ENCODE results near the gene WNT6.

The WNT6 gene

GRCh38 chr2:218859556-218859987 lies at the start of gene WNT6:
WNT6 (plus strand) TSS chr2:218859805; CDS start chr2:218860038, 233 bp downstream.
- Histone ChIP-seq H3K36me3 (ENCODE audit: control insufficient read depth, low read depth, low read length) (no peaks in the 10 kb centered on the region), H3K9ac (ENCODE audit: low read length) (no peak within 1 kb of the TSS), H3K4me1 (ENCODE audit: control insufficient read depth, low read depth, low read length) (peaks cover 9% of the 10 kb centered on the region), H3K9me3 (ENCODE audit: control insufficient read depth, low read depth, low read length) (no peaks in the 10 kb centered on the region), H3K4me3 (ENCODE audit: low read length) (peak within 1 kb of the TSS; percentile 33), H3K27ac (ENCODE audit: low read length) (no peak within 1 kb of the TSS), H3K27me3 (ENCODE audit: control insufficient read depth, insufficient read depth, low read length) (peaks cover 98% of the 10 kb centered on the region)

- Histone ChIP-seq H3K27me3 (ENCODE audit: control insufficient read depth, insufficient read depth, low read length) (no peaks in the 10 kb centered on the region), H3K36me3 (ENCODE audit: control insufficient read depth, low read depth, low read length) (no peaks in the 10 kb centered on the region), H3K4me3 (ENCODE audit: low read length) (no peak overlapping the region), H3K9ac (ENCODE audit: low read length) (no peak overlapping the region), H3K4me1 (ENCODE audit: control insufficient read depth, low read depth, low read length) (peaks cover 15% of the 10 kb centered on the region), H3K9me3 (ENCODE audit: control insufficient read depth, low read depth, low read length) (no peaks in the 10 kb centered on the region), H3K27ac (ENCODE audit: low read length) (no peak overlapping the region)
Observed at GRCh38 chr2:218810256-218810655, 49.3 kb upstream of the WNT6 start.

- H3K9me3 ChIP-seq (ENCODE audit: control insufficient read depth, low read depth, low read length): no peaks in the 10 kb centered on the region
- H3K4me3 ChIP-seq (ENCODE audit: low read length): no peak overlapping the region
- H3K9ac ChIP-seq (ENCODE audit: low read length): no peak overlapping the region
- no peaks in the 10 kb centered on the region for H3K36me3 ChIP-seq (ENCODE audit: control insufficient read depth, low read depth, low read length)
- H3K27me3 ChIP-seq (ENCODE audit: control insufficient read depth, insufficient read depth, low read length): no peaks in the 10 kb centered on the region
- peaks cover 4% of the 10 kb centered on the region for H3K4me1 ChIP-seq (ENCODE audit: control insufficient read depth, low read depth, low read length)
- H3K27ac ChIP-seq (ENCODE audit: low read length): no peak overlapping the region
Observed at GRCh38 chr2:218811382-218811781, 48.2 kb upstream of the WNT6 start.

GRCh38 chr2:218812096-218812815 lies 47.3 kb upstream of the WNT6 start:
- no peaks in the 10 kb centered on the region for H3K27me3 ChIP-seq (ENCODE audit: control insufficient read depth, insufficient read depth, low read length)
- H3K36me3 ChIP-seq (ENCODE audit: control insufficient read depth, low read depth, low read length): no peaks in the 10 kb centered on the region
- no peak overlapping the region for H3K4me3 ChIP-seq (ENCODE audit: low read length)
- H3K4me1 ChIP-seq (ENCODE audit: control insufficient read depth, low read depth, low read length): no peaks in the 10 kb centered on the region
- H3K9me3 ChIP-seq (ENCODE audit: control insufficient read depth, low read depth, low read length): no peaks in the 10 kb centered on the region
- no peak overlapping the region for H3K27ac ChIP-seq (ENCODE audit: low read length)
- H3K9ac ChIP-seq (ENCODE audit: low read length): no peak overlapping the region

GRCh38 chr2:218812861-218813260 lies 46.7 kb upstream of the WNT6 start:
- Histone ChIP-seq H3K36me3 (ENCODE audit: control insufficient read depth, low read depth, low read length) (no peaks in the 10 kb centered on the region), H3K27ac (ENCODE audit: low read length) (no peak overlapping the region), H3K9me3 (ENCODE audit: control insufficient read depth, low read depth, low read length) (no peaks in the 10 kb centered on the region), H3K9ac (ENCODE audit: low read length) (no peak overlapping the region), H3K27me3 (ENCODE audit: control insufficient read depth, insufficient read depth, low read length) (no peaks in the 10 kb centered on the region), H3K4me1 (ENCODE audit: control insufficient read depth, low read depth, low read length) (no peaks in the 10 kb centered on the region), H3K4me3 (ENCODE audit: low read length) (no peak overlapping the region)

- Histone ChIP-seq H3K9ac (ENCODE audit: low read length) (no peak overlapping the region), H3K9me3 (ENCODE audit: control insufficient read depth, low read depth, low read length) (no peaks in the 10 kb centered on the region), H3K36me3 (ENCODE audit: control insufficient read depth, low read depth, low read length) (no peaks in the 10 kb centered on the region), H3K27ac (ENCODE audit: low read length) (no peak overlapping the region), H3K27me3 (ENCODE audit: control insufficient read depth, insufficient read depth, low read length) (no peaks in the 10 kb centered on the region), H3K4me3 (ENCODE audit: low read length) (no peak overlapping the region), H3K4me1 (ENCODE audit: control insufficient read depth, low read depth, low read length) (no peaks in the 10 kb centered on the region)
Observed at GRCh38 chr2:218813771-218814460, 45.7 kb upstream of the WNT6 start.

GRCh38 chr2:218814540-218815243 lies 44.9 kb upstream of the WNT6 start:
- H3K9ac ChIP-seq (ENCODE audit: low read length): no peak overlapping the region
- no peaks in the 10 kb centered on the region for H3K36me3 ChIP-seq (ENCODE audit: control insufficient read depth, low read depth, low read length)
- no peaks in the 10 kb centered on the region for H3K27me3 ChIP-seq (ENCODE audit: control insufficient read depth, insufficient read depth, low read length)
- H3K4me1 ChIP-seq (ENCODE audit: control insufficient read depth, low read depth, low read length): no peaks in the 10 kb centered on the region
- H3K27ac ChIP-seq (ENCODE audit: low read length): no peak overlapping the region
- no peaks in the 10 kb centered on the region for H3K9me3 ChIP-seq (ENCODE audit: control insufficient read depth, low read depth, low read length)
- no peak overlapping the region for H3K4me3 ChIP-seq (ENCODE audit: low read length)

- H3K27ac ChIP-seq (ENCODE audit: low read length): no peak overlapping the region
- no peaks in the 10 kb centered on the region for H3K27me3 ChIP-seq (ENCODE audit: control insufficient read depth, insufficient read depth, low read length)
- no peak overlapping the region for H3K9ac ChIP-seq (ENCODE audit: low read length)
- H3K36me3 ChIP-seq (ENCODE audit: control insufficient read depth, low read depth, low read length): no peaks in the 10 kb centered on the region
- no peaks in the 10 kb centered on the region for H3K9me3 ChIP-seq (ENCODE audit: control insufficient read depth, low read depth, low read length)
- no peak overlapping the region for H3K4me3 ChIP-seq (ENCODE audit: low read length)
- no peaks in the 10 kb centered on the region for H3K4me1 ChIP-seq (ENCODE audit: control insufficient read depth, low read depth, low read length)
Observed at GRCh38 chr2:218815244-218815637, 44.4 kb upstream of the WNT6 start.

GRCh38 chr2:218815649-218816048 lies 44.0 kb upstream of the WNT6 start:
- Histone ChIP-seq H3K9me3 (ENCODE audit: control insufficient read depth, low read depth, low read length) (no peaks in the 10 kb centered on the region), H3K9ac (ENCODE audit: low read length) (no peak overlapping the region), H3K36me3 (ENCODE audit: control insufficient read depth, low read depth, low read length) (no peaks in the 10 kb centered on the region), H3K4me3 (ENCODE audit: low read length) (no peak overlapping the region), H3K27me3 (ENCODE audit: control insufficient read depth, insufficient read depth, low read length) (no peaks in the 10 kb centered on the region), H3K27ac (ENCODE audit: low read length) (no peak overlapping the region), H3K4me1 (ENCODE audit: control insufficient read depth, low read depth, low read length) (no peaks in the 10 kb centered on the region)

- Histone ChIP-seq H3K36me3 (ENCODE audit: control insufficient read depth, low read depth, low read length) (no peaks in the 10 kb centered on the region), H3K4me1 (ENCODE audit: control insufficient read depth, low read depth, low read length) (no peaks in the 10 kb centered on the region), H3K4me3 (ENCODE audit: low read length) (no peak overlapping the region), H3K9ac (ENCODE audit: low read length) (no peak overlapping the region), H3K27ac (ENCODE audit: low read length) (no peak overlapping the region), H3K9me3 (ENCODE audit: control insufficient read depth, low read depth, low read length) (no peaks in the 10 kb centered on the region), H3K27me3 (ENCODE audit: control insufficient read depth, insufficient read depth, low read length) (no peaks in the 10 kb centered on the region)
Observed at GRCh38 chr2:218816561-218817011, 43.0 kb upstream of the WNT6 start.

GRCh38 chr2:218819093-218819492 lies 40.5 kb upstream of the WNT6 start:
- Histone ChIP-seq H3K4me3 (ENCODE audit: low read length) (no peak overlapping the region), H3K27ac (ENCODE audit: low read length) (no peak overlapping the region), H3K9ac (ENCODE audit: low read length) (no peak overlapping the region), H3K36me3 (ENCODE audit: control insufficient read depth, low read depth, low read length) (no peaks in the 10 kb centered on the region), H3K9me3 (ENCODE audit: control insufficient read depth, low read depth, low read length) (no peaks in the 10 kb centered on the region), H3K4me1 (ENCODE audit: control insufficient read depth, low read depth, low read length) (no peaks in the 10 kb centered on the region), H3K27me3 (ENCODE audit: control insufficient read depth, insufficient read depth, low read length) (no peaks in the 10 kb centered on the region)
